ENCODE data around the gene LILRB5. TPM values are rescaled to one million over a fixed set of nuclear protein-coding genes. Genes with fewer than 3 reads are reported as not detected.
"Not testable (repeated sequence)": the region's sequence is repeated elsewhere in the genome, so short reads cannot be mapped to it uniquely, and the experiment has no call there.

The LILRB5 gene
- total RNA-seq, 2 donors from 2014 or later: not detected

GRCh38 chr19:54230031-54230430 lies 27.0 kb downstream of the LILRB5 start:
- Mint-ChIP-seq H3K27ac (no peak overlapping the region), H3K9me3 (no peaks in the 10 kb centered on the region), H3K36me3 (no peaks in the 10 kb centered on the region)
- no peak for DNase-seq (ENCODE audit: low spot score in 2 of 2)
- no peak for ATAC-seq

GRCh38 chr19:54229146-54229545 lies 27.9 kb downstream of the LILRB5 start:
- H3K27ac Mint-ChIP-seq: no peak overlapping the region
- H3K9me3 Mint-ChIP-seq: no peaks in the 10 kb centered on the region
- ATAC-seq: no peak
- DNase-seq (ENCODE audit: low spot score in 2 of 2): no peak
- H3K36me3 Mint-ChIP-seq: no peaks in the 10 kb centered on the region

GRCh38 chr19:54224619-54225018 lies 32.5 kb downstream of the LILRB5 start:
- not testable (repeated sequence) for H3K9me3 Mint-ChIP-seq; H3K27ac Mint-ChIP-seq; DNase-seq (ENCODE audit: low spot score in 2 of 2); ATAC-seq; H3K36me3 Mint-ChIP-seq

GRCh38 chr19:54223937-54224281 lies 33.2 kb downstream of the LILRB5 start:
- not testable (repeated sequence) for H3K27ac Mint-ChIP-seq; H3K36me3 Mint-ChIP-seq; ATAC-seq; H3K9me3 Mint-ChIP-seq; DNase-seq (ENCODE audit: low spot score in 2 of 2)

GRCh38 chr19:54223277-54223936 lies 33.7 kb downstream of the LILRB5 start:
- peak overlapping the region in 1 of 2 donors; percentile 63 for H3K27ac Mint-ChIP-seq
- not testable (repeated sequence) for DNase-seq (ENCODE audit: low spot score in 2 of 2); H3K36me3 Mint-ChIP-seq; H3K9me3 Mint-ChIP-seq; ATAC-seq

- DNase-seq (ENCODE audit: low spot score in 2 of 2); H3K36me3 Mint-ChIP-seq; H3K9me3 Mint-ChIP-seq: not testable (repeated sequence)
- H3K27ac Mint-ChIP-seq: peak within 1 kb of the TSS in 1 of 2 donors; percentile 63
- ATAC-seq: peak in 1 of 2 donors; percentile 10
These were observed 34.4 kb downstream of the LILRB5 start, which contains the start of gene LILRB3 for GRCh38 chr19:54222474-54223276. LILRB3 (minus strand) TSS chr19:54223007; CDS start chr19:54222976, 31 bp downstream.

GRCh38 chr19:54221947-54222346 lies 35.1 kb downstream of the LILRB5 start:
- ATAC-seq; H3K27ac Mint-ChIP-seq; H3K9me3 Mint-ChIP-seq; H3K36me3 Mint-ChIP-seq; DNase-seq (ENCODE audit: low spot score in 2 of 2): not testable (repeated sequence)

- DNase-seq (ENCODE audit: low spot score in 2 of 2); H3K27ac Mint-ChIP-seq; H3K36me3 Mint-ChIP-seq: not testable (repeated sequence)
These were observed 37.4 kb downstream of the LILRB5 start for GRCh38 chr19:54219702-54220101.

GRCh38 chr19:54218960-54219661 lies 38.0 kb downstream of the LILRB5 start:
- ATAC-seq: no peak
- no peak for DNase-seq (ENCODE audit: low spot score in 2 of 2)

More at GRCh38 chr19:54219702-54220101, 37.4 kb downstream of the LILRB5 start:
- H3K9me3 Mint-ChIP-seq: not testable (repeated sequence)
- ATAC-seq: peak in 1 of 2 donors; percentile 8

GRCh38 chr19:54218259-54218658 lies 38.8 kb downstream of the LILRB5 start:
- Mint-ChIP-seq H3K9me3 (no peaks in the 10 kb centered on the region), H3K36me3 (peaks cover 0 to 8% of the 10 kb centered on the region in 2 donors), H3K27ac (peak overlapping the region in 1 of 2 donors; percentile 44)
- DNase-seq (ENCODE audit: low spot score in 2 of 2): no peak
- ATAC-seq: peak in 1 of 2 donors; percentile 13

More at GRCh38 chr19:54218960-54219661, 38.0 kb downstream of the LILRB5 start:
- Mint-ChIP-seq H3K36me3 (peaks cover 0 to 6% of the 10 kb centered on the region in 2 donors), H3K27ac (no peak overlapping the region), H3K9me3 (no peaks in the 10 kb centered on the region)

GRCh38 chr19:54217517-54218247 lies 39.4 kb downstream of the LILRB5 start:
- H3K27ac Mint-ChIP-seq: peak overlapping the region in 1 of 2 donors; percentile 44
- H3K9me3 Mint-ChIP-seq; ATAC-seq; DNase-seq (ENCODE audit: low spot score in 2 of 2): not testable (repeated sequence)
- peaks cover 5 to 14% of the 10 kb centered on the region in 2 donors for H3K36me3 Mint-ChIP-seq

- no peaks in the 10 kb centered on the region for H3K9me3 Mint-ChIP-seq
- H3K27ac Mint-ChIP-seq: no peak overlapping the region
- ATAC-seq (peak in 1 of 2 donors; percentile 11), DNase-seq (ENCODE audit: low spot score in 2 of 2) (no peak)
- H3K36me3 Mint-ChIP-seq: peaks cover 8 to 16% of the 10 kb centered on the region in 2 donors
These were observed 40.2 kb downstream of the LILRB5 start for GRCh38 chr19:54216869-54217268.

GRCh38 chr19:54214734-54215133 lies 42.3 kb downstream of the LILRB5 start:
- H3K36me3 Mint-ChIP-seq: peaks cover 13 to 29% of the 10 kb centered on the region in 2 donors
- ATAC-seq; H3K27ac Mint-ChIP-seq; DNase-seq (ENCODE audit: low spot score in 2 of 2); H3K9me3 Mint-ChIP-seq: not testable (repeated sequence)

- DNase-seq (ENCODE audit: low spot score in 2 of 2); H3K9me3 Mint-ChIP-seq; ATAC-seq; H3K27ac Mint-ChIP-seq: not testable (repeated sequence)
- H3K36me3 Mint-ChIP-seq: peaks cover 13 to 31% of the 10 kb centered on the region in 2 donors
These were observed 42.9 kb downstream of the LILRB5 start for GRCh38 chr19:54214217-54214616.

- ATAC-seq (no peak), DNase-seq (ENCODE audit: low spot score in 2 of 2) (no peak)
- H3K36me3 Mint-ChIP-seq: peaks cover 13 to 47% of the 10 kb centered on the region in 2 donors
- no peaks in the 10 kb centered on the region for H3K9me3 Mint-ChIP-seq
- peak overlapping the region; percentile 81 to 91 for H3K27ac Mint-ChIP-seq
These were observed 45.8 kb downstream of the LILRB5 start for GRCh38 chr19:54211235-54211634.

GRCh38 chr19:54209811-54210494 lies 47.1 kb downstream of the LILRB5 start:
- peak; percentile 0 to 4 for ATAC-seq
- Mint-ChIP-seq H3K9me3 (no peaks in the 10 kb centered on the region), H3K27ac (peak overlapping the region; percentile 81 to 91), H3K36me3 (peaks cover 18 to 53% of the 10 kb centered on the region in 2 donors)
- no peak for DNase-seq (ENCODE audit: low spot score in 2 of 2)

Data from activated naive CD4-positive, alpha-beta T cell treated with anti-CD3 and anti-CD28 coated beads, Interleukin-2, amount 50 U/mL, for 72 hours (primary cell).